ENCODE measurements around the gene RNF19B. TPM values are rescaled to one million over a fixed set of nuclear protein-coding genes. Genes with fewer than 3 reads are reported as not detected.

RNF19B gene
- total and polyA plus RNA-seq, 12 donors: 4.7 to 36.5 (median 23.0) TPM

DNA sequence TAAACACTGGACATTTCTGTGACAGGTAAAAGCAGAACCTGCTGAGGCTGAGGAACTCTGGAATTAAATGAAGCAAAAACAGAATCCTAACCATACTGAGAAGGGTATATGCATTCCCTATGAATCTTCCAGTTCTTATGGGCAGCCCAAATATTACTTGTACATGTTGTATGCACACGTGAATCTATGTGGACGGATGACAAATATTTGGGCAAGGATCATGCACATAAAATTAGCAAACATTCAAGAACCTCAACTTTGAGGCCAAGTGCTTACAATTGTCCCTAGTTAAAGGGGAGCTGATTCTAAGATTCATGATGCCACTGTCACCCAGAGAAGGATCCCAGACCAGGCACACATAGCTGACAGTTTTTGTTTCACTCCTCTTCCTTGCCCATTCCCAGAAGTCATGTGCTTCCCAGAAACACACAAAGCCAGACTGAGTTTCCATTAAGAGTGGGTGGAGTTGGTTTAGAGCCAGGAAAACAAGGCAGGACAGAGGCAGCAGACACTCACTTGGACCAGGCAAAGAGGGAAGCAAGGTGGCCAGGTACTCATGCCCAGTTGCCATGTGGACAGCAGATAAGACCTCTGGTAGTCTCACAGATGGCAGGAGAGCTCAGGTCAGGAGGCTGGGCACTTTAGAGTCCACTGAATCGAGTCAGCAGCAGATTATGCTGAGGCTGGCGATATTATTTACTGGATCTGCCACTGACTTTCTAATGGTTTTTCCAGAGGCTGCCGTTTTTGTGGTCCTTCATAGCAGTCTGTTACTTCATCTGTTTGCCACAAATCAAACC is 46.5 kb upstream of the RNF19B start:
- TF ChIP-seq, protein P1, sequence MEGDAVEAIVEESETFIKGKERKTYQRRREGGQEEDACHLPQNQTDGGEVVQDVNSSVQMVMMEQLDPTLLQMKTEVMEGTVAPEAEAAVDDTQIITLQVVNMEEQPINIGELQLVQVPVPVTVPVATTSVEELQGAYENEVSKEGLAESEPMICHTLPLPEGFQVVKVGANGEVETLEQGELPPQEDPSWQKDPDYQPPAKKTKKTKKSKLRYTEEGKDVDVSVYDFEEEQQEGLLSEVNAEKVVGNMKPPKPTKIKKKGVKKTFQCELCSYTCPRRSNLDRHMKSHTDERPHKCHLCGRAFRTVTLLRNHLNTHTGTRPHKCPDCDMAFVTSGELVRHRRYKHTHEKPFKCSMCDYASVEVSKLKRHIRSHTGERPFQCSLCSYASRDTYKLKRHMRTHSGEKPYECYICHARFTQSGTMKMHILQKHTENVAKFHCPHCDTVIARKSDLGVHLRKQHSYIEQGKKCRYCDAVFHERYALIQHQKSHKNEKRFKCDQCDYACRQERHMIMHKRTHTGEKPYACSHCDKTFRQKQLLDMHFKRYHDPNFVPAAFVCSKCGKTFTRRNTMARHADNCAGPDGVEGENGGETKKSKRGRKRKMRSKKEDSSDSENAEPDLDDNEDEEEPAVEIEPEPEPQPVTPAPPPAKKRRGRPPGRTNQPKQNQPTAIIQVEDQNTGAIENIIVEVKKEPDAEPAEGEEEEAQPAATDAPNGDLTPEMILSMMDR (IDR thresholded peaks at IDR 0.05): no peak
- no peak for TF ChIP-seq POLR2A (IDR thresholded peaks at IDR 0.05)
- intact Hi-C loops (cut with DNase I): no loop called here
- DNase-seq: peak in 6 of 7 donors; percentile 45 to 84 (median 70)
- Histone ChIP-seq H3K4me3 (no peak overlapping the region), H3K36me3 (replicated peaks in 1 of 2) (peaks cover 0 to 43% of the 10 kb centered on the region in 2 donors), H3K9me3 (replicated peaks in 1 of 3) (no peaks in the 10 kb centered on the region), H3K27me3 (no peaks in the 10 kb centered on the region), H3K27ac (peak overlapping the region in 4 of 5 donors; percentile 5 to 86 (median 48)), H3K4me1 (replicated peaks in 1 of 2) (peaks cover 26 to 41% of the 10 kb centered on the region in 2 donors)
- 67 to 90% (median 78%) methylated on average over 2 to 5 of the region's 5 CpGs for WGBS, 4 donors

DNA sequence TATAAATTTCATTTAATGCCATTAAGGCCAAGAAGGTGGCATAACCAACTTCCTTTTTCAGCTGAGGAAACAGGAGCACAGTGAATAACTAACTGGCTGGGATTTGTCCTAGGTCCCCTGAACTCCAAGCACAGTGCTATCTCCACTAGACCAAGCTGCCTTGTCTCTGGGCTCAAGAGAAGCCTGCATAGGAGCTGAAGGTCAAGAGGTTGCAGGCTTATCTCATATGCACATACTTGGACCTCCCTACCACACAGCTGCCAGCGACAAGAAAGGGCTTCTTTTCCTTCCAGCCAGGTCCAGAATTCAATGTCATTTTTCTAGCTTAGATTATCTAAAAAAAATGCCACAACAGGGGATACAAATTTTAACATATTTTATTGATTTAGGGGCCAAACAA is 45.0 kb upstream of the RNF19B start:
- intact Hi-C loops (cut with DNase I): loop anchor here in 1 of 2 donors (10.0 kb wide), 1 partner anchor 65 kb away; no protein-coding TSS in a partner anchor
- no peak for DNase-seq
- Histone ChIP-seq H3K4me1 (replicated peaks in 1 of 2) (peaks cover 33 to 54% of the 10 kb centered on the region in 2 donors), H3K27me3 (no peaks in the 10 kb centered on the region), H3K4me3 (no peak overlapping the region), H3K36me3 (replicated peaks in 1 of 2) (peaks cover 0 to 43% of the 10 kb centered on the region in 2 donors), H3K9me3 (replicated peaks in 1 of 3) (no peaks in the 10 kb centered on the region), H3K27ac (peak overlapping the region in 1 of 5 donors; percentile 72)
- TF ChIP-seq POLR2A (IDR thresholded peaks at IDR 0.05): no peak
- TF ChIP-seq, protein P1 (IDR thresholded peaks at IDR 0.05): no peak
- WGBS, 4 donors: 9 to 30% (median 16%) methylated on average over 1 of the region's 1 CpG

DNA sequence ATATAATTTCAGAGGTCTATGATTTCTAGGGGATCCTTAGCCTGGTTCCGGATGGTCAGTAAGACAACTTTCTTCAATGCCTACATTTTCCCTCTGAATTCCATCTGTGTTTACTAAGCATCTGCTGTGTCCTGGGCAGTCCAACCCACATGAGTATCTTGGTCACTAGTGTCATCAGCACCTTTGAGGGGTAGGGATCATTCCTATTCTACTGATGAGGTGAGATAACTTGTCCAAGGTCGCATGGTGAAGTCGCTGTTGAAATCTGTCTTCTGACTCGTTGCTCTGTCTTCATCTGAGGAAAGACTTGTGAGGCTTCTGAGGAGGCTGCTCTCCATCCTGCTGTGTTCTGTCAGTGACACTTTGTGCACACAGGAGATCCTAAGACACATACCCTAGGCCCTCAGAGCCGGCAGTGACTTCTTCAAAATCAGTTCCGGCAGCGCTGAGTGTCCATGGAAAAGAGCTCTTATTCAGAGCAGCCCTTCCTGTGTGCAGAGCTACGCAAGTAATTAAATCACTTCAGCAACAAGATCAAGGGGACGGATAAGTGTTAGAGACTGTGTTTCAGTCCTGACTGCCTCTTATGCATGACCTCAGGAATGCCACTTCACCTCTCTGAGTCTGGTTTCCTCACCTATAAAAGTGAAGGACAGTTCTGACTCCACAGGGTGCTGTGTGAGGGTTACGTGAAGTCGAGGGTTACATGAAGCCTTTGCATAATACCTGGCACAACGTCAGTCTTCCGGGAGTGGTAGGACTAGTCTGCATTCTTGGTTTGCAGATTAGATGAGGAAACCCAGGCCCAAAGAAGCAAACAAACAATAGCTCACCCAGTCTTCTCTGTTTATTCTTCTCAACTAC is 43.7 kb upstream of the RNF19B start:
- WGBS, 4 donors: 72 to 80% (median 78%) methylated on average over 13 of the region's 13 CpGs
- no peak overlapping the region for H3K4me3 ChIP-seq
- intact Hi-C loops (cut with DNase I): loop anchor here in 1 of 2 donors (10.0 kb wide), 1 partner anchor 63 kb away; no protein-coding TSS in a partner anchor
- no peak for DNase-seq
- H3K27ac ChIP-seq: no peak overlapping the region
- peaks cover 33 to 54% of the 10 kb centered on the region in 2 donors for H3K4me1 ChIP-seq (replicated peaks in 1 of 2)
- H3K27me3 ChIP-seq: no peaks in the 10 kb centered on the region
- H3K36me3 ChIP-seq (replicated peaks in 1 of 2): peaks cover 0 to 33% of the 10 kb centered on the region in 2 donors
- no peaks in the 10 kb centered on the region for H3K9me3 ChIP-seq (replicated peaks in 1 of 3)
- TF ChIP-seq POLR2A (IDR thresholded peaks at IDR 0.05): no peak
- TF ChIP-seq, protein P1 (IDR thresholded peaks at IDR 0.05): no peak
